Kasumi-1 (cell line): Measurements from ENCODE around the gene CCNL1.
A peak's percentile ranks its signal among the peaks of the same experiment; 100 is the strongest.
"Not testable (repeated sequence)": the region's sequence is repeated elsewhere in the genome, so short reads cannot be mapped to it uniquely, and the experiment has no call there.

Experiments used
- DNase-seq, 2 experiments: peaks; one replicate each; lab custom pipeline; 2025; lab: John Stamatoyannopoulos, UW

CCNL1 gene

DNA sequence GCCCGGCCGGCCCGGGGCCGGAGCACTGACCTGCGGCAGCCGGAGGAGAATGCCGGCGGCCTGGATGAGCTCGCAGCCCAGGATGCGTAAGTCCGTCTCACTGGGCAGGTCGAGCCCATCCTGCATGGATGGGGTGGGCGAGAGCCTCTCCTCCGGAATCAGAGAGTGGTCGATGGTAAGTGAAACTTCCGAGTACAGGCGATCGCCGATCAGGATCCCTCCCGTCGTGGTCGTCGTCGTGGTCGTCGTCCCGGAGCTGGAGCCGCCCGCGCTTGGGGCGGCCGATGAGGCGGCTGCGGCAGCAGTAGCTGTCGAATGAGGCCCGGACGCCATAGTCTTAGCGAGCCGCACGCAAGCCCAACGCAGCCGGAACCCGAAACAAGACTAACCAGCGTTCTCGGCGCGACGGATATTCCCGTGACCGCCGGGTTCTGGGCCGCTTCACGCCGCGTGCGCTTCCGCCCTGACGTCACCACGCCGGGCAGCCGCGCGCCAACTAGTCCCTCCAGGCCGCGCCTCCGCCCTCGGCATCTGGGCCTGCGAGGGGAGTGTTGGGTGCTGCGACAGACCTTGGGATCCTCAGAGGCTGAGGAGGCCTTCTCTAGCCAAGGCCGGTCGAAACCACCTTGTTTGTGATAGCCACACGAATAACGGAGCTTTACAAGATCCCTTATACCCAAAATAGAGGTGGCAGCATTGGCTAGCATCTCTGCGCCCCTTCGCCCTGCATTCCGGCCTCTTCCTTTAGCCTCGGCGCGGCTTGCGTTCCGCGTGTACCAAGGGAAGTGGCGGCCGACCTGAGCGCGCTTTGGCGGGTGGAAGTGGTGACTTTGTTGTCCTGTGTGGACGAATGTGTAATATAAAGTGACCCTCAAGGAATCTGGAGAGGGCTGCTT lies at the start of gene CCNL1:
Gene CCNL1 (minus strand): TSS at position 386 of the 896 bp plus-strand sequence. CDS start 53 bp downstream, at position 333.
- peak; percentile 94 to 95 for DNase-seq

DNA sequence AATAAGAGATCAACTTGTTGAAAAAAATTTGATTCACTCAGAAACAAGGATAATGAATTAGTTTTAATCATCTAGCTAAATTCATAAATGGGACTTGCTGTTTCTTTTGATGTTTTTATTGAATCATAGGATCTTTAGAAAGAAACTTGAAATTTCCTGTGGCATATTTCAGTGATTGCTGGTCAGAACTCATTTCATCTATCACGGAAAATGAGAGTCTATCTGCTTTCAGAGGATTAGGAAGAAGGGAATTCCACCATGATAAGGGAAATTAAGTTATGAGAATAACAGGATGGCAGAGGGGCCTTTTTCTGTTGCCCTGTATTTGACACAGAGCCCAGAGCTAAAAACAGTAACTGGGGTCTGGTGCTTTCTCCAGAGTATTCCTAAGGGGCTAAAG lies 44.9 kb upstream of the CCNL1 start:
- no peak for DNase-seq

DNA sequence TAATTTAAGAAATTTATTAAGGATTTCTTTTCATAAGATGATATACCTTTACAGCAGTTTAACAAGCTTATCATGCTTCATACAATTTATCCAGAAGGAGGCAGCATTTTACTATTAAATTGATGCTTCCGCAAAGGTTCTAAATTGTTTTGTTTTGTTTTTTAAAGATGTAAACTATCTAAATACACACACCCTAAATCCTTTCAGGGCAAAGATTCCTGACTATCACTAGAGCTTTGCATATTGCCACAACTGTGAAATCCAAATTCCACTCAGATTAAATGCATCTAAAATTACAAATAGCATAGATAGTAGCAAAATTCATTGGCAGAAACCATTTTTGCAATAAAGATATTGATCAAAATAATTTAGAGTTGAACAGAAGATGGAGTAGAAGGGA lies 44.5 kb upstream of the CCNL1 start:
- DNase-seq: peak; percentile 30 to 62

DNA sequence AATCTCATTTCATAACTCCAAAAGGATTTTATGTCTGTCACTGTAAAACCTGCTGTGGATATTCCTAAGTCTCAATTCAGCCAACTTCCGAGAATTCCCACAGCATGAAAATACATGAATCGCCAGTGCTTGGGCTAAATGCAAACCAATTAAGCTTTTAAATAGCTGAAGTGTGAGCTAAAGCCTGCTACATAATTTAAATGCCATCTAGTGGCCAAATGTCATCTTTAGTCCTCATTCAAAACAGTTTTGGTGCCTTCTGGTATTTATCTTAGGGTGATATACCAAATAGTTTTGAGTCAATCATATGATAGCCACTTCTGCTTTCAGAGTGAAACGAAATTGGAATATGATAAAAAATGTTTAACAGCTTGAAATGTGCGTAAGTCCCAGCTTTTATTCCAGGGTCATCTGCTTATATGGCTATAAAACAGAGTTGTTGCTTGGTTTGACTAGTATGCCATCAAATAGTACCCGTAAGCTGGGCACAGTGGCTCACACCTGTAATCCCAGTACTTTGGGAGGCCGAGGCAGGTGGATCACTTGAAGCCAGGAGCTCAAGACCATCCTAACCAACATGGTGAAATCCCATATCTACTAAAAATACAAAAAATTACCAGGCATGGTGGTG lies 41.8 kb upstream of the CCNL1 start:
- peak; percentile 70 to 78 for DNase-seq

DNA sequence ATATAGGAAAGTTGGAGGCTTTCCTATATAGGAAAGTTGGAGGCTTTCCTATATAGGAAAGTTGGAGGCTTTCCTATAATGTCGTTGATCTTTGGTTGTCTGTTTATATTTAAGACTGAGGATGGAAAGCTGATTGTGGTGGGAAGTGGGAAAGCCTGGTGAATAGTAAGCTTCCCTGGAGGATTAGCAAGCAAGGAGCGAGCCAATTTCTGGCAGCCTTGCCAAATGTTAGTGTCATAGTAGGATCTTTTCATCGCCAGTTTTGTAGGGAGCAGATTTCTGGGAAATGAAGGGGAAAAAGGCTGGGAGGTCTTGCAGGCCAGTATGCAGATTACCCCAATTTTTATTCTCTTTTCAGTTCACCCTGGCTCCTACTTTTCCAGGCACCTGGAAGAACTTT lies 39.9 kb upstream of the CCNL1 start:
- no peak for DNase-seq

DNA sequence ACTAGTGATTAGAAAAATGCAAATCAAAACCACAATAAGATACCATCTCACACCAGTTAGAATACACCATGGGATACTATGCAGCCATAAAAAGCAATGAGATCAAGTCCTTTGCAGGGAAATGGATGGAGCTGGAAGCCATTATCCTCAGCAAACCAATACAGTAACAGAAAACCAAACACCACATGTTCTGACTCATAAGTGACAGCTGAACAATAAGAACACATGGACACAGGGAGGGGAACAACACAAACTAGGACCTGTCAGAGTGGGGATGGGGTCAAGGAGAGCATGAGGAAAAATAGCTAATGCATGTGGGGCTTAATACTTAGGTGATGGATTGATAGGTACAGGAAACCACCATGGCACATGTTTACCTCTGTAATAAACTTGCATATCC lies 36.0 kb upstream of the CCNL1 start:
- DNase-seq: no peak

DNA sequence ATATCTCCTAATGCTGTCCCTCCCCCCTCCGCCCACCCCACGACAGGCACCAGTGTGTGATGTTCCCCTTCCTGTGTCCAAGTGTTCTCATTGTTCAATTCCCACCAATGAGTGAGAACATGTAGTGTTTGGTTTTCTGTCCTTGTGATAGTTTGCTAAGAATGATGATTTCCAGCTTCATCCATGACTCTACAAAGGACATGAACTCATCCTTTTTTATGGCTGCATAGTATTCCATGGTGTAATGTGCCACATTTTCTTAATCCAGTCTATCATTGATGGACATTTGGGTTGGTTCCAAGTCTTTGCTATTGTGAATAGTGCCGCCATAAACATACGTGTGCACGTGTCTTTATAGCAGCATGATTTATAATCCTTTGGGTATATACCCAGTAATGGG lies 31.2 kb upstream of the CCNL1 start:
- not testable (repeated sequence) for DNase-seq

DNA sequence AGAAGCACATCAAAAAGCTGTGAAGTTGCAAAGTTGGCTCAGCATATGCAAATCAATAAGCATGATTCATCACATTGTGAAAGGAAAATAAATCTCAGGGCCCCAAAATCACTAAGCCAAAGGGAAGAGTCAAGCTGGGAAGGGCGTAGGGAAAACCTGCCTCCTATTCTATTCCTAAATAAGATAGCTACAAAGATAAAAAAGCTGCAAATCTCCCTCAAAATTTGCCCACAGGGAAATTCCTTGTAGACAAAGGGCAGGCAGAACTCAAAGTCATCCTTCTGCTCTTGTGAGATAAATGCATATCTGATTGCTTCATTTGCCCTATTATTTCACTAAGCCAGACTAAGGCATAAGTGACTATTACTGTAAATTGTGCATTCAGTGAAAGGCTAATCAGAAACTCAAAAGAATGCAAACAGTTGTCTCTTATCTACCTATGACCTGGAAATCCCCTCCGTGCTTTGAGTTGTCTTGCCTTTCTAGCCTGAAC lies 30.5 kb upstream of the CCNL1 start:
- DNase-seq: no peak

DNA sequence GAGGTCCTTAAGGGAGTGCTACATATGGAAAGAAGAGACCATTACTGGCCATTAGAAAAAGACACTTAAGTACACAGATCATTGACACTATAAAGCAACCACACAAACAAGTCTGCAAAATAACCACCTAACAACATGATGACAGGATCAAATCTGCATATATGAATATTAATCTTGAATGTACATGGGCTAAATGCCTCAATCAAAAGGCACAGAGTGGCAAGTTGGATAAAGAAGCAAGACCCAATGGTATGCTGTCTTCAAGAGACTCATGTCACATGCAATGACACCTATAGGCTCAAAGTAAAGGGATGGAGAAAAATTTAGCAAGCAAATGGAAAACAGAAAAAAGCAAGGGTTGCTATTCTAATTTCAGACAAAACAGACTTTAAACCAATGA lies 28.4 kb upstream of the CCNL1 start:
- no peak for DNase-seq

DNA sequence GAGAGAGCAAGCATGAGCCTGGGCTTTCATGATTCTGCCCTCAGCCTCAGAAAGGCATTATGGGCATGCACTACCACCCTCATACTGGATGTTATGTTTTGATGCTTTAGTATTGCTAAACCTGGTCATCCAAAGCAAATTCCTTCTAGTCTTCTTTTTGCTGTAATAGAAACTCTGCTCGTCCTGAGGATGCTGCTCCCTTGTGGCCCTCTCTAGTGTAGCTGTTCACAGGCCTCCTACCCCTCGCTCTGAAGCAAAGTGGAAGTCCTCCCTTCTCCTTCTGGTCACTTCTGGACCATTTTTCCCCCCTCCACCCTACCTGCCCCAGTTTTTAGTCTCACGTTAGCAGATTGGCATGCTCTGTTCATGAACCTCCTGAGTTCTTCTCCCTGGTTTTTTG lies 22.9 kb upstream of the CCNL1 start:
- DNase-seq: peak; percentile 19 to 49

DNA sequence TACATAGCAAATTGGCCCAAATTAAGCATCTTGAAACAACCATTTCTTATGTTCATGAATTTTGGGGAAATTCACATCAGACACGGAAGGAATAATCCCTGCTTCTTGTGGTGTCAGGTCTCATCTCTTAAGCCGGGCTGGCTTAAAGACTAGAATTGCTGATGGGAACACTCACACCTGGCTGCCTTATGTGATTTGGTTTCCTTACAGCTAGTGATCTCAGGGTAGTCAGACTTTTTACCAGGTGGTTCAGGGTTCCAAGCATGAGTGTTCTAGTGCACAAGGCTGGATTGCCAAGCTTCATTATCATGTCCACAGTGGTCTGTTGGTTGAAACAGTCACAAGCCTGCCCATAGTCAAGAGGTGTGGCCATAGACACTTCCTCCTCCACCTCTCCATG lies 20.3 kb upstream of the CCNL1 start:
- DNase-seq: no peak

DNA sequence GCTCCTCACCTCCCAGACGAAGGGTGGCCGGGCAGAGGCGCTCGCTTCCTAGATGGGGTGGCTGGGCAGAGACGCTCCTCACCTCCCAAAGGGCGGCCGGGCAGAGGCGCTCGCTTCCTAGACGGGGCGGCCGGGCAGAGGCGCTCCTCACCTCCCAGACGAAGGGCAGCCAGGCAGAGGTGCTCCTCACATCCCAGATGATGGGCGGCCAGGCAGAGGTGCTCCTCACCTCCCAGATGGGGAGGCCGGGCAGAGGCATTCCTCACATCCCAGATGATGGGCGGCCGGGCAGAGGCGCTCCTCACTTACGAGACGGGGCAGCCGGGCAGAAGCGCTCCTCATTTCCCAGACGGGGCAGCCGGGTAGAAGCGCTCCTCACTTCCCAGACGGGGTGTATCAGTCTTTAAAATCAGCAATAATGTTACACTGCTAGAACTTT lies 19.4 kb upstream of the CCNL1 start:
- DNase-seq: no peak

DNA sequence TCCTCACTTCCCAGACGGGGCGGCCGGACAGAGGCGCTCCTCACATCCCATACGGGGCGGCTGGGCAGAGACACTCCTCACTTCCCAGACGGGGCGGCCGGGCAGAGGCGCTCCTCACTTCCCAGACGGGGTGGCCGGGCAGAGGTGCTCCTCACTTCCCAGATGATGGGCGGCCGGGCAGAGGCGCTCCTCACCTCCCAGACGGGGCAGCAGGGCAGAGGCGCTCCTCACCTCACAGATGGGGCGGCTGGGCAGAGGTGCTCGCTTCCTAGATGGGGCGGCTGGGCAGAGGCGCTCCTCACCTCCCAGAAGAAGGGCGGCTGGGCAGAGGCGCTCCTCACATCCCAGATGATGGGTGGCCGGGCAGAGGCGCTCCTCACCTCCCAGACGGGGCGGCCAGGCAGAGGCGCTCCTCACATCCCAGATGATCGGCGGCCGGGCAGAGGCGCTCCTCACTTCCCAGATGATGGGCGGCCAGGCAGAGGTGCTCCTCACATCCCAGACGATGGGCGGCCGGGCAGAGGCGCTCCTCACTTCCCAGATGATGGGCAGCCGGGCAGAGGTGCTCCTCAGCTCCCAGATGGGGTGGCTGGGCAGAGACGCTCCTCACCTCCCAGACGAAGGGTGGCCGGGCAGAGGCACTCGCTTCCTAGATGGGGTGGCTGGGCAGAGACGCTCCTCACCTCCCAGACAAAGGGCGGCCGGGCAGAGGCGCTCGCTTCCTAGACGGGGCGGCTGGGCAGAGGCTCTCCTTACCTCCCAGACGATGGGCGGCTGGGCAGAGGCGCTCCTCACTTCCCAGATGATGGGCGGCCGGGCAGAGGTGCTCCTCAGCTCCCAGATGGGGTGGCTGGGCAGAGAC lies 18.8 kb upstream of the CCNL1 start:
- not testable (repeated sequence) for DNase-seq

DNA sequence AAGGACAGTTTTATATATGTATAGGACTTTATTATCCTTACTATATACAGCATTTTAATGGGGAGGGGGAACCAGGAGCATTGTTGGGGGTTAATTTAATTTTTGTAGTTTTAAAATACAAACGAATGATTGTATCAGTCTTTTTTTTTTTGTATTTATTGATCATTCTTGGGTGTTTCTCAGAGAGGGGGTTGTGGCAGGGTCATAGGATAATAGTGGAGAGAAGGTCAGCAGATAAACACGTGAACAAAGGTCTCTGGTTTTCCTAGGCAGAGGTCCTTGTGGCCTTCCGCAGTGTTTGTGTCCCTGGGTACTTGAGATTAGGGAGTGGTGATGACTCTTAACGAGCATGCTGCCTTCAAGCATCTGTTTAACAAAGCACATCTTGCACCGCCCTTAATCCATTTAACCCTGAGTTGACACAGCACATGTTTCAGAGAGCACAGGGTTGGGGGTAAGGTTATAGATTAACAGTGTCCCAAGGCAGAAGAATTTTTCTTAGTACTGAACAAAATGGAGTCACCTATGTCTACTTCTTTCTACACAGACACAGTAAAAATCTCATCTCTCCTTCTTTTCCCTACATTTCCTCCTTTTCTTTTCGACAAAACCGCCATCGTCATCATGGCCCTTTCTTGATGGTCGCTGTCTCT lies 18.0 kb upstream of the CCNL1 start:
- DNase-seq: not testable (repeated sequence)

DNA sequence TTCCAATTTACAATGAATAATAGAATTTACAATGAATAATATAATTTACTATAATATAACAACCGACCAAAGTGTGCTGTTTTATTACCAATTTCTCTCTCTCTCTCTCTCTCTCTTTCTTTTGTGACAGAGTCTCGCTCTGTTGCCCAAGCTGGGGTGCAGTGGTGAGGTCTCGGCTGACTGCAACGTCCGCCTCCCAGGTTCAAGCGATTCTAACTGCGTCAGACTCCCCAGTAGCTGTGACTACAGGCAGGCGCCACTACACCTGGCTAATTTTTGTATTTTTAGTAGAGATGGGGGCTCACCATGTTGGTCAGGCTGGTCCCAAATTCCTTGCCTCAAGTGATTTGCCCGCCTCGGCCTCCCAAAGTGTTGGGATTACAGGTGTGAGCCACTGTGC lies 17.0 kb upstream of the CCNL1 start:
- DNase-seq: no peak

DNA sequence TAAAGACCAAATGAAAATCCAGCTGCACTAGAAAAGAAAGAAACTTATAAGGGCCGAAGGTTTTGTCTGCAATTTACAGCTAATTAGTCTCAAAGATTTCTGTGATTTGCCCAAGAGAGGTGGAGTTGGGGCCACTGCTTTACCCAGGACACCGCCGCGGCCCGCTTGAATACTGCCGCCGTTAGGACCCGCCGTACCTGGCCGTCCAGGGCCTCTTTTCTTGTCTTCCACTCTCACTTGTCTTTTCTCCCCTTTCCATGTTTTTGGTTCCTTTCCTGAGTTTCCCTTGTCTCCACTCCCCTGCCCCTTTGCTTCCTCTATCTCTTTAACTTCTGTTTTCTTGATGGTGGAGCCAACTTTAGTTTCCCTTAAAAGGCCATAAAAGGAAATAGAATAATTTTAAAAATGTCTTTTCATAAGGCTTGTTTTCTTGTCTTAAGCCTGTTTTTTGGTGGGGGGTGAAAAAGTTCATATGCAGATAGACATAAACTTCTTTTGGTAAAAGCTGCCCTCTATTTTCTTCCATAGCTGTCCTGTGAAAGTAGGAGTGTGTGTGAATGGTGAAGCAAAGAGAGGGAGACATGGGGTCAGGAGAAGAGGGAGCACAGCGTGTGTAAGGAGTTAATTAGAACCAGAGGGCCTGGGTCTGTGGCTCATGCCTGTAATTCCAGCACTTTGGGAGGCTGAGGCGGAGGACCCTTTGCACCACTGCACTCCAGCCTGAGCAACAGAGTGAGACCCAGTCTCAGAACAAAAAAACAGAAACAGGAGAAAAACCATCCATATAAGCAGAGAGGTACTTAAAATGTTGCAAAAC lies 16.0 kb upstream of the CCNL1 start:
- DNase-seq: peak; percentile 38 to 47

DNA sequence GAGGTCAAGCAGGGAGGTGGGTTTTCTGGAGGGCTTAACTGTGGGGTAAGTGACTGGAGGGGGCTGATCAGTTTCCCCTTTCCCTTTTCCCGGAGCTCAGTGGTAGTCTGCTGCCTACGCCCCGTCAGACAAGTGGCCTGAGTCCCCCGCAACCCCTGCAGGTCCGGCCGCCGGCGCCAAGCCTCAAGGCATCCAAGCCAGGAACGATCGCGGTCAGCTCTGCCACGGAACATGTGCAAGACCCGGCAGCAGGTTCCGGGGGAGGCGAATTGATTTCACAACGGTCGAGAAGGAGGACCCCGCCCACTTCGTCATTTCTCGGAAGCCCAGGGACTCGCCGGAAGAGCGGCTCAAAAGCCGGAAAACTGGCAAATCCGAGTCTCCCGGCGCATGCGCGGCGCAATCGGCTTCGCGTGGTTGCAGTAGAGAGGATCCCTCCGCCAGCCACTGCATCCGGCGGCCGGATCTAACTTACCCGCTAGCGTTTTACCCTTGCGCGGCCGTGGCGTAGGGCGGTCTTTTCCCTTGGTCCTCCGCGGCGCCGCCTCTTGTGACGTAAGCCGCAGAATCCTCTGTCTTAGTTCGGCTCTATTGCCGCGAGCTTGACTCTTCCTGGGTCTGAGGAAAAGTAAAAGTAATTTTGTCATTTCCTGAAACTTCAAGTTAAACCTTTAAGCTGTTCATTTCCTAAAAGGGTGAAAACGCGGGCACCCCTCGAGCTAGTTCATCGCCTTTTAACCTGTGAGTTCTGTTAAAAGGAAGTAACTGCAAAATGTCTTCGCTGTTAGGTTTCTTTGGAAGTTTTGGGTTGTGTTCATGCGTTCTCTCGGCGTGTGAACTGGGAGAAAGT lies 14.9 kb upstream of the CCNL1 start:
- peak; percentile 99 for DNase-seq

DNA sequence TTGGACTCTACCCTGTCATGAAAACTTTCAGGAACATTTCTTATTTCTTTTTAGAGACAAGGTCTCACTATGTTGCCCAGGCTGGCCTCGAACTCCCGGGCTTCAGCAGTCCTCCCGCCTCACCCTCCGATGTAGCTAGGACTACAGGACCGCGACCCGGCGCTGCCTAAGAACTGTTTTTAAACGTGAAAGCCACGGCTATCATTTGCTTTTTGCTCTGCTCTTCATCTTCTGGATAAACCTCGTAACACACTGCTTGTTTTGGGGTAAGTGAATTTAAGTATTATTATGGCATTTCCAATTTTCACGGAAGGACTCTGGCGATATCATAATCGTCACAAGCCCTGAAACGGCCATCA lies 14.3 kb upstream of the CCNL1 start:
- DNase-seq: peak; percentile 57 to 74

DNA sequence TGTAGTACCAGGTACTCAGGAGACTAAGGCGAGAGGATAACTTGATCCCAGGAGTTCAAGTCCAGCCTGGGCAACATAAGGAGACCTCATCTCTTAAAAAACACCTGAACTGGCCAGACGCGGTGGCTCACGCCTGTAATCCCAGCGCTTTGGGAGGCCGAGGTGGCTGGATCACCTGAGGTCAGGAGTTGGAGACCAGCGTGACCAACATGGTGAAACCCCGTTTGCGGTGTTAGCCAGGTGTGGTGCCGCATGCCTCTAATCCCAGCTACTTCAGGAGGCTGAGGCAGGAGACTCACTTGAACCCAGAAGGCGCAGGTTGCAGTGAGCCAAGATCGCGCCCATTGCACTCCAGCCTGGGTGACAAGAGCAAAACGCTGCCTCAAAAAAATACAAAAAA lies 13.4 kb upstream of the CCNL1 start:
- DNase-seq: not testable (repeated sequence)

DNA sequence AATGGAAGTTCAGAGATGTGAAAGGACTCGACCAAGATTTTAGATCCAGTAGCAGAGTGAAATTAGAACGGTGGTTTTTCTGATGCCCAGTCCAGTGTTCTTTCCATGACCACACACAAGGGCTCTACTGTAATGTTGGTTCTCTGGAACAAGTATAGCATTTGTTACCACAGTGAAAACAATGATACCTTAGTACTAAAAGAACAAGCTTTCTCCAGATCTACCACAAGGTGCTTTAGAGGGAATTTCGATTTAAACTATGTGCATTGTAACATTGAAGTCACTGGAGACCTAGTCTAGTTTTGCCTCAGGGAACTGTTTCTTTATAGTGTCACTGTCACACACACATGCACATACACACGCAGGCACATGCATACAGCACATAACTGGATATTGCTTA lies 12.8 kb upstream of the CCNL1 start:
- no peak for DNase-seq
